Astrocyte of the cerebellum (primary cell): Measurements from ENCODE around the gene MAP4K1.

Experiments used
- DNase-seq: peaks from one replicate; pipeline ENCODE4 v3.0.0-alpha.2; 2011; ENCODE audit warnings: low read depth
- H3K4me3 ChIP-seq: 2 replicates; pipeline ENCODE4 v1.5.1; 2011; ENCODE audit warnings: mild to moderate bottlenecking, low read depth, low read length, moderate library complexity
- in situ Hi-C: cut with HindIII; loops from 2 replicates; pipeline ENCODE4 v1.10.0; 2017; ENCODE audit warnings: low sequenced_read_pairs
- TF ChIP-seq, protein P1 (sequence below): IDR thresholded peaks from 2 replicates; pipeline ENCODE4 v1.5.1; 2012; ENCODE audit warnings: low read length, low read depth, moderate library complexity, mild to moderate bottlenecking; ENCODE audit errors: missing control alignments

Gene MAP4K1

DNA sequence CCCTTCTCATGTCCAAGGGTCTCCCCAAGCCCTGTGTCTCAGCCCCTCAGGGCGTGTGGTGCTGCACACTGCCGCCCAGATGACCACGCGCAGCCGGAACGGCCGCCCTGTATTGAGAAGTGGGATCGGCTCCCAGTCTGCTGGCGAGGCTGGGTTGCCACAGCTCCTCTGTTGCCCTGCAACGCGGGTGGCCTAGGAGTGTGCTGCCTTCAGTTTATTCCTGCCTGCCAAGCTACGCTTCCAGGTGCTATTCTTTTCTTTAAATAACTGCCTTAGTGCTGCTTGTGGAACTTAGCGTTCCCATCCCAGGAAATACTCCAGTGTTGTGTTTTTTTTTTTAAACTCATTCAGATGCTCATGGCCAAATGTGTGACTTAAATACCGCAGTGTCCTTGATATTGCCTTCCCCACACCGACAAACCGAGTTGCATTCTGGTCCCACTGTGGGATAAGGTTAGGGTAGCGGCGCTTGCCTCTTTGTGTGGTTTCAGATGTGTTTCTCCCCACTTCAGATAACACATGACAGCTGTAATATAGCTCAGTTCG lies 46.3 kb upstream of the MAP4K1 start:
- TF ChIP-seq, protein P1, sequence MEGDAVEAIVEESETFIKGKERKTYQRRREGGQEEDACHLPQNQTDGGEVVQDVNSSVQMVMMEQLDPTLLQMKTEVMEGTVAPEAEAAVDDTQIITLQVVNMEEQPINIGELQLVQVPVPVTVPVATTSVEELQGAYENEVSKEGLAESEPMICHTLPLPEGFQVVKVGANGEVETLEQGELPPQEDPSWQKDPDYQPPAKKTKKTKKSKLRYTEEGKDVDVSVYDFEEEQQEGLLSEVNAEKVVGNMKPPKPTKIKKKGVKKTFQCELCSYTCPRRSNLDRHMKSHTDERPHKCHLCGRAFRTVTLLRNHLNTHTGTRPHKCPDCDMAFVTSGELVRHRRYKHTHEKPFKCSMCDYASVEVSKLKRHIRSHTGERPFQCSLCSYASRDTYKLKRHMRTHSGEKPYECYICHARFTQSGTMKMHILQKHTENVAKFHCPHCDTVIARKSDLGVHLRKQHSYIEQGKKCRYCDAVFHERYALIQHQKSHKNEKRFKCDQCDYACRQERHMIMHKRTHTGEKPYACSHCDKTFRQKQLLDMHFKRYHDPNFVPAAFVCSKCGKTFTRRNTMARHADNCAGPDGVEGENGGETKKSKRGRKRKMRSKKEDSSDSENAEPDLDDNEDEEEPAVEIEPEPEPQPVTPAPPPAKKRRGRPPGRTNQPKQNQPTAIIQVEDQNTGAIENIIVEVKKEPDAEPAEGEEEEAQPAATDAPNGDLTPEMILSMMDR = no peak
- H3K4me3 ChIP-seq = no peak overlapping the region
- DNase-seq = no peak
- in situ Hi-C loops = no loop called here

DNA sequence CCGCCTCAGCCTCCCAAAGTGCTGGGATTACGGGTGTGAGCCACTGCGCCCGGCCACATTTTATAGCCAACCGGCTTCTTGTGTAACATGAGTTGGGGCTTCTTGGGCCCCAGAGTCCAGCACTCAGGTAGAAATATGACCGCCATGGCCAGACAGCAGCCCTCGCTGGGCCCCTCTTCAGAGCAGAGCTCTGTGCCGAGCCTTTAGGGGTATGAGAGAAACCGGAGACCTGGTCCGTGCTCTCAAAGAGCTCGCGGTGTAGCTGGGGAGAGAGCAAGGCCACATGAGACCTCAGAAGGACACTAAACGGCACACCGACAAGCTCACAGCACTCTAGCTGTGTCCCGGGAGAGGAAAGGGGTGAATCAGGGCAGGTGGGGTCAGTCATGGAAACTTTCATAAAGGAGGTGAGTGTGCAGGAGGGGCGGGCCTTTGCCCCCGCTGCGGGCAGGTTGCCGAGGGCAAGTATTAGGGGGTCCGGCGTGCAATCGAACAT lies 45.5 kb upstream of the MAP4K1 start:
- TF ChIP-seq, protein P1 = no peak
- in situ Hi-C loops = no loop called here
- no peak overlapping the region for H3K4me3 ChIP-seq
- no peak for DNase-seq

DNA sequence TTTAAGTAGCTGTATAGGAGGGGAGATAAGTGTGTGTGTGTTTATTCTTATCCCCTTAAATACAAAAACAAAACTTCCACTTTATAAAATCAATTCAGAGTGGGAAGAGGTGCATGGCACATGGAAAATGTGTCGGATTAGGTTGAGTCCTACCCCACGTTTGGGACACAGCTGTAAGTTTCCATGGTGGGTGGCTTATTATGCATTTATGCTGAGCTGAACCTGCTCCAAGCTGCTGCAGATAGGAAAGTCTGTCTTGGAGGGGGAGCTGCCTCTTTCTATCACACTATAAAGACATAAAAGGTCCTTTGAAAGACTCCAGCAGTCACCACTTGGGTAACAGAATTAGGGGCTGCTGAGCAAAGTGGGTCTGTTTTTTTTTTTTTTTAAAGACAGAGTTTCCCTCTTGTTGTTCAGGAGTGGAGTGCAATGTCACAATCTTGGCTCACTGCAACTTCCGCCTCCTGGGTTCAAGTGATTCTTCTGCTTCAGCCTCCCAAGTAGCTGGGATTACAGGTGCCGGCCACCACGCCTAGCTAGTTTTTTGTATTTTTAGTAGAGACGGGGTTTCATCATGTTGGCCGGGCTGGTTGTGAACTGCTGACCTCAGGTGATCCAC lies 44.9 kb upstream of the MAP4K1 start:
- no peak for DNase-seq
- no peak overlapping the region for H3K4me3 ChIP-seq
- TF ChIP-seq, protein P1 = no peak
- in situ Hi-C loops = no loop called here

DNA sequence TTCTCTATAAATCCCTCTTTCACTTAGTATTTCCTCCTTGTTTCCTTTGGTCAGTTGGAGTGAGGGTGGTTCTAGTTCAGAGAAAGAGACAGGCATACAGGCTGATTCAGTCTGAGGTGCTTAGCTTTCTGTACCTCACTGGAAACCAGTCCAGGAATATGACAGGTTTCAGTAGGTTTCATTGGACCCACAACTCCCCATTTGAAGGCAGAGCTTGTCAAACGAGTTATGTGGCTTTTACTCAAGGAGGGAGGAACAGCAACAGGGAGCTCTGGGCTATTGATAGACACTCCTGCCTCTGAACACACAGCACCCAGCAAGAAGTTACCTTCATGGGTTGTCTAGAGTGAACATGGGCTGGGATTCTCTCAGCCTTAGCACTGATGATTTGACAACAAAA lies 44.2 kb upstream of the MAP4K1 start:
- H3K4me3 ChIP-seq = no peak overlapping the region
- in situ Hi-C loops = no loop called here
- TF ChIP-seq, protein P1 = no peak
- DNase-seq = no peak

DNA sequence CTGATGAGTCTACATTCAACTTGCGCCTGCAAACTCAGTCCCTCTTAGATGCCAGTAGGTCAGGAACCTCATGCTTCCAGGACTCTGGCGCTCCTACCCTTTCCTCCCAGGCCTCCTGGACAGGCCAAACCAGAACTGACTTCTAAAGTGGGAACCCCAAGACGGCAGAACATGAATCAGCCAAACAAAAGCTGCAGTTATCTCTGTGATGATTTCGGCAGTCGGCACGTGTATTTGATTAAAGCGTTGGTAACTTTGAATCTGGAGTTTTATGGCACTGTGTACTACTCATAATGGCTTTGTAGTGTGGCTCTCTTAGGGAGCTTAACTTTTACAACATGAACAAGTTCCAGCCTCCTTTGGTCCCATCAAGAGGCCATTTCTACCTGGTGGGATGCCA lies 43.4 kb upstream of the MAP4K1 start:
- no peak for DNase-seq
- no peak overlapping the region for H3K4me3 ChIP-seq
- in situ Hi-C loops = no loop called here
- TF ChIP-seq, protein P1 = no peak

DNA sequence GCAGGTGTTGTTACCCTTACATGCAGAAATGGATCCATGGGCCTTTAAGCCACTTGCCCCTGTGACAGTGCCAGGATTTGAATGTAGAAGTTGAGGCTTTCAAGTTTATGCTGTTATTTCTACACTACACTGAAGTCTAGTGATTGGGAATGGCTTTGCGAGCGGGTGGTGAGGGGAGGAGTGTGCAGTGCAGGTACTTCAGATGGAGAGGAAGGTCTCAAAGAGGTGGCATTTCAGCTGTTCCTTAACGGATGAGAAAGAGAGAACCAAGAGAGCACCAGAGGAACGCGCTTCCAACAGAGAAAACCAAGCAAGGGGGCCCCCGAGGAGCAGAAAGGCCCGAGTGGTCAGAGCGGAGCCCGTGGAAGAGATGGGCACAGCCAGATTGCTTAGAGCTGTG lies 43.0 kb upstream of the MAP4K1 start:
- in situ Hi-C loops = no loop called here
- H3K4me3 ChIP-seq = no peak overlapping the region
- DNase-seq = no peak
- TF ChIP-seq, protein P1 = no peak
